ENCODE data around the gene MCF2L2.

- TF ChIP-seq, protein P1, sequence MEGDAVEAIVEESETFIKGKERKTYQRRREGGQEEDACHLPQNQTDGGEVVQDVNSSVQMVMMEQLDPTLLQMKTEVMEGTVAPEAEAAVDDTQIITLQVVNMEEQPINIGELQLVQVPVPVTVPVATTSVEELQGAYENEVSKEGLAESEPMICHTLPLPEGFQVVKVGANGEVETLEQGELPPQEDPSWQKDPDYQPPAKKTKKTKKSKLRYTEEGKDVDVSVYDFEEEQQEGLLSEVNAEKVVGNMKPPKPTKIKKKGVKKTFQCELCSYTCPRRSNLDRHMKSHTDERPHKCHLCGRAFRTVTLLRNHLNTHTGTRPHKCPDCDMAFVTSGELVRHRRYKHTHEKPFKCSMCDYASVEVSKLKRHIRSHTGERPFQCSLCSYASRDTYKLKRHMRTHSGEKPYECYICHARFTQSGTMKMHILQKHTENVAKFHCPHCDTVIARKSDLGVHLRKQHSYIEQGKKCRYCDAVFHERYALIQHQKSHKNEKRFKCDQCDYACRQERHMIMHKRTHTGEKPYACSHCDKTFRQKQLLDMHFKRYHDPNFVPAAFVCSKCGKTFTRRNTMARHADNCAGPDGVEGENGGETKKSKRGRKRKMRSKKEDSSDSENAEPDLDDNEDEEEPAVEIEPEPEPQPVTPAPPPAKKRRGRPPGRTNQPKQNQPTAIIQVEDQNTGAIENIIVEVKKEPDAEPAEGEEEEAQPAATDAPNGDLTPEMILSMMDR (IDR thresholded peaks at IDR 0.05), result no peak
- no peak for TF ChIP-seq POLR2A (IDR thresholded peaks at IDR 0.05)
Observed at GRCh38 chr3:183284570-183284969, 143.8 kb downstream of the MCF2L2 start.

Measured in uterus (tissue), 2 donors.